Adrenal gland (tissue), 12 donors: ENCODE results near the gene GMEB2. TPM values are rescaled to one million over a fixed set of nuclear protein-coding genes. Genes with fewer than 3 reads are reported as not detected.

Source experiments
- DNase-seq, 7 donors: peaks; one replicate each; pipeline ENCODE4 v3.0.0-alpha.2; 2019 to 2020
- H3K27ac ChIP-seq, 5 donors: fragments of 200-600 bp; sonication (generic) in 4 of 5; 1 replicate in 3 of 5; 2 replicates in 2 of 5; pipeline versions ENCODE4 v1.5.1 to v1.8.0; 2016 to 2020; ENCODE audit warnings: mild to moderate bottlenecking in 1 of 5
- H3K27me3 ChIP-seq: fragments of 200-600 bp; 2 replicates; pipeline ENCODE4 v1.8.0; 2021
- H3K36me3 ChIP-seq, 2 donors: fragments of 200-600 bp; replicated peaks in 1 of 2; 1 replicate in 1 of 2; 2 replicates in 1 of 2; pipeline versions ENCODE4 v1.5.1 to v1.8.0; 2018 to 2022
- H3K4me1 ChIP-seq, 2 donors: fragments of 200-600 bp; replicated peaks in 1 of 2; 1 replicate in 1 of 2; 2 replicates in 1 of 2; pipeline versions ENCODE4 v1.5.1 to v1.8.0; 2018 to 2021
- H3K4me3 ChIP-seq, 4 donors: fragments of 200-600 bp; sonication (generic) in 3 of 4; one replicate each; pipeline ENCODE4 v1.5.1; 2016 to 2018
- H3K9me3 ChIP-seq, 3 donors: fragments of 200-600 bp; sonication (generic) in 1 of 3; replicated peaks in 1 of 3; 1 replicate in 2 of 3; 2 replicates in 1 of 3; pipeline versions ENCODE4 v1.5.1 to v1.8.0; 2016 to 2021
- POLR2A ChIP-seq, 2 donors: fragments of 450-650 bp; IDR thresholded peaks; one replicate each; pipeline ENCODE4 v1.6.1; 2017; ENCODE audit warnings: antibody characterized with exemption in 2 of 2, mild to moderate bottlenecking in 2 of 2, moderate library complexity in 1 of 2
- WGBS, 4 donors: extraction: QIAGEN DNeasy Blood & Tissue Kit in 2 of 4; methylation state at CpG; one replicate each; pipeline versions ENCODE4 v1.1.5 to v1.1.7; 2013 to 2017; 5-methylcytosine and 5-hydroxymethylcytosine counted together
- intact Hi-C, 2 donors: fragments of 100-400 bp; cut with DNase I; formaldehyde crosslinking; loops; one replicate each; pipeline versions ENCODE4 v1.14.1 to v1.15.0; 2022 to 2023
- polyA plus RNA-seq, 3 donors: library from polyadenylated mRNA; stranded (reverse); fragments of 200-250 nt in 2 of 3; fragments of 350-450 nt in 1 of 3; fragmentation: Illumina TruSeq in 1 of 3; extraction: RNeasy Lipid Tissue Mini Kit (QIAGEN cat#74804) in 1 of 3; gene quantifications; one replicate each; pipeline ENCODE4 v1.2.3, GENCODE V29; 2013 to 2014
- total RNA-seq, 9 donors: library from RNA; depleted of rRNA in 4 of 9; stranded (reverse); fragments of >200 nt in 4 of 9; fragments of 120-200 nt in 1 of 9; fragmentation: NEBNext Ultra II Directional in 1 of 9; extraction: Animal tissue kit (Norgen Biotek cat#: 25700) in 1 of 9; gene quantifications; one replicate each; pipeline versions ENCODE4 v1.1.0 to v1.2.4, GENCODE V29; 2013 to 2023
- TF ChIP-seq, protein P1 (sequence below), 6 experiments: fragments of 450-650 bp in 4 of 6; fragments of 200-600 bp in 2 of 6; sonication (generic) in 1 of 6; IDR thresholded peaks; 1 replicate in 5 of 6; 2 replicates in 1 of 6; pipeline versions ENCODE4 v1.5.1 to v1.8.0; 2016 to 2021; ENCODE audit warnings: antibody characterized with exemption in 6 of 6, mild to moderate bottlenecking in 2 of 6, moderate library complexity in 1 of 6
- donor health status: healthy with polysubstance abuse.
- donor health status: Bipolar disorder and iron deficiency.
- donor health status: DM: yes; HTN: yes; CAD: no.
- donor health status: DM: no; HTN: no; CAD: no.
- donor health status: DM: no; HTN: no; CAD: no.
- donor health status: DM: yes; HTN: yes; CAD: no.

Gene GMEB2
- total and polyA plus RNA-seq, 12 donors: 4.2 to 18.2 (median 12.5) TPM

DNA sequence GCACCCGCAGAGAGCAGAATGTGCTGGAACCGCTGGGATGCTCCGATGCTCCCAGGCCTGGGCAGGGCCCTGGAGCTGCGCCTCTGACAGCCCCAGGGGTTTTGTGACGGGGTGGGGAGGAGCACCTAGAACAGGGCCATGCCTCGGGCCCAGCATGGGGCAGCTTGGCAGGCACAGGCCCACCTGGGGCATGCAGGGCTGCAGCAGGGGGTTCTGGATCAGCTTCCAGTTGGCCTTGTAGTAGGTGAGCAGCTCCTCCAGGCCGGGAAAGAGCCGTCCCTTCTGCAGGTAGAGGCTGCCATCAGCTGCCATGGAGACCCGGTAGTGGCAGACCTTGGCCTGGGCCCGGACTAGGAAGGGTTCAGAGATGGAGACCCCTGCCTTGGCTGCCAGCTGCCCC is 83.8 kb downstream of the GMEB2 start:
- no peak for DNase-seq
- Histone ChIP-seq H3K27me3 (peaks cover 10% of the 10 kb centered on the region), H3K27ac (no peak overlapping the region), H3K4me1 (no peaks in the 10 kb centered on the region), H3K9me3 (no peaks in the 10 kb centered on the region), H3K4me3 (no peak overlapping the region), H3K36me3 (no peaks in the 10 kb centered on the region)
- TF ChIP-seq POLR2A (IDR thresholded peaks at IDR 0.05): no peak
- TF ChIP-seq, protein P1, sequence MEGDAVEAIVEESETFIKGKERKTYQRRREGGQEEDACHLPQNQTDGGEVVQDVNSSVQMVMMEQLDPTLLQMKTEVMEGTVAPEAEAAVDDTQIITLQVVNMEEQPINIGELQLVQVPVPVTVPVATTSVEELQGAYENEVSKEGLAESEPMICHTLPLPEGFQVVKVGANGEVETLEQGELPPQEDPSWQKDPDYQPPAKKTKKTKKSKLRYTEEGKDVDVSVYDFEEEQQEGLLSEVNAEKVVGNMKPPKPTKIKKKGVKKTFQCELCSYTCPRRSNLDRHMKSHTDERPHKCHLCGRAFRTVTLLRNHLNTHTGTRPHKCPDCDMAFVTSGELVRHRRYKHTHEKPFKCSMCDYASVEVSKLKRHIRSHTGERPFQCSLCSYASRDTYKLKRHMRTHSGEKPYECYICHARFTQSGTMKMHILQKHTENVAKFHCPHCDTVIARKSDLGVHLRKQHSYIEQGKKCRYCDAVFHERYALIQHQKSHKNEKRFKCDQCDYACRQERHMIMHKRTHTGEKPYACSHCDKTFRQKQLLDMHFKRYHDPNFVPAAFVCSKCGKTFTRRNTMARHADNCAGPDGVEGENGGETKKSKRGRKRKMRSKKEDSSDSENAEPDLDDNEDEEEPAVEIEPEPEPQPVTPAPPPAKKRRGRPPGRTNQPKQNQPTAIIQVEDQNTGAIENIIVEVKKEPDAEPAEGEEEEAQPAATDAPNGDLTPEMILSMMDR (IDR thresholded peaks at IDR 0.05): no peak
- intact Hi-C loops: no loop called here
- 89 to 96% (median 93%) methylated on average over 8 to 10 of the region's 10 CpGs; no CpG with 5 or more reads in 1 of the 4 donors for WGBS, 4 donors

DNA sequence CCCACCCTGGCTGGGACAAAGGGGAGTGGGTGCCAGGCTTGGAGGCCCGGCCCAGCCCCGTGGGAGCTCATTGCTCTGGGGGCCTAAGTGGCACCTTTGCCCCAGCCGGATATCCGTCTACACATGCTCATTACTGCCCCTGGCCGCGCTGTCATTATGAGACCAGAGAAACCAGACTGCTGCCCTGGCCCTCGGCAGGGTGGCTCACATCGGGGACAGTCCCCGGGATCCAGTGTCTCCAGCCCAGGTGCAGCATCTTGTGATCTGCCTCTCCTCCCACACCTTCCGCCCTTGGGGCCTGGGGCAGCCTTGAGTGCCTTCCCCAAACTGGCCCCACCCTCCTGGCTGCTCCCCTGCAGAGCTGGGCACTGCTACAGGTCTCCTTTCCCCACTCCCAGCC is 84.2 kb downstream of the GMEB2 start:
- Histone ChIP-seq H3K36me3 (no peaks in the 10 kb centered on the region), H3K27ac (no peak overlapping the region), H3K27me3 (peaks cover 9% of the 10 kb centered on the region), H3K4me3 (no peak overlapping the region), H3K4me1 (peaks cover 0 to 2% of the 10 kb centered on the region in 2 donors), H3K9me3 (no peaks in the 10 kb centered on the region)
- intact Hi-C loops: no loop called here
- no peak for DNase-seq
- 80 to 97% (median 88%) methylated on average over 1 to 10 of the region's 10 CpGs for WGBS, 4 donors
- TF ChIP-seq POLR2A (IDR thresholded peaks at IDR 0.05): no peak
- TF ChIP-seq, protein P1 (IDR thresholded peaks at IDR 0.05): no peak

DNA sequence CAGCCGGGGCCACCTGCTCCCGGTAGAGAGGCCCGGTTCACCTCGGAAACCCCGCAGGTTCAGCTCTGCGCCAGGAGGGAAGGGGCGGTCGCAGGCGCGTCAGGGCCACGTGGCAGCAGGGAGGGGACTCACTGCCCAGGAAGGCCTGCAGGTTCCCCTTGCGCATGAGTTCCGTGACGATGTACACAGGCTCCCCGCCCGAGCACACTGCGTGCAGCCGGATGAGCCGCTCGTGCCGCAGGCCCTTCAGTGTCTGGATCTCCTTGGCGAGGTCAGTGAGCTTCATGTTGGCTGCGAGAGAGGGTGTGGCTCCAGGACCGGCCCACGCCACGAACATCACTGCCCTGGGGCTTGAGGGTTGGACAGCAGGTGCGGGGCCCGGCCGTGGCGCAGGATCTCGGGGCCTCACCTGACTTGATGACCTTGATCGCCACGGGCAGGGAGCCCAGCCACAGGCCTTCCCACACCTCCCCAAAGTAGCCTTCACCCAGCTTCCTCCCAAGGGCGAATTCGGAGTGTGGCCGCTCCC is 84.8 kb downstream of the GMEB2 start:
- Histone ChIP-seq H3K27me3 (peaks cover 3% of the 10 kb centered on the region), H3K9me3 (no peaks in the 10 kb centered on the region), H3K4me1 (peaks cover 0 to 7% of the 10 kb centered on the region in 2 donors), H3K4me3 (no peak overlapping the region), H3K36me3 (no peaks in the 10 kb centered on the region), H3K27ac (no peak overlapping the region)
- intact Hi-C loops: no loop called here
- no peak for TF ChIP-seq POLR2A (IDR thresholded peaks at IDR 0.05)
- TF ChIP-seq, protein P1 (IDR thresholded peaks at IDR 0.05): no peak
- WGBS, 4 donors: 65 to 77% (median 71%) methylated on average over 7 to 36 of the region's 36 CpGs; no CpG with 5 or more reads in 1 of the 4 donors
- peak in 2 of 7 donors; percentile 17 to 39 for DNase-seq

DNA sequence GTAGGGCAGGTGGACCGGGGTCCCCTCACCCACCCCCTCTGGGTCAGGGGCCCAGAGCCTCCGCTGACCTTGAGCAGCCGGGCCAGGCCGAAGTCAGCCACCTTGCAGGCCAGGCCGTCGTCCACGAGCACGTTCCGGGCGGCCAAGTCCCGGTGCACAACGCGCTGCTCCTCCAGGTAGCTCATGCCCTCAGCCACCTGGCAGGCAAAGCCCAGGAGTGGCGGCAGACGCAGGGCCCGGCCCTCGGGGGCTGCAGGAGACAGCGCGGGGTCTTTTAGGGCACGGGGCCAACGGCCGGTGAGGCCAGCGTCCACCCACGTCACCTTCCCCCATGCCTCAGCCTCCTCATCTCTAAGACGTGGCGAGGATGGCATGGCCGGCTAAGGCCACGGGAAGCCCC is 85.5 kb downstream of the GMEB2 start:
- H3K27me3 ChIP-seq: no peaks in the 10 kb centered on the region
- no peak for TF ChIP-seq POLR2A (IDR thresholded peaks at IDR 0.05)
- TF ChIP-seq, protein P1 (IDR thresholded peaks at IDR 0.05): no peak
- no peaks in the 10 kb centered on the region for H3K36me3 ChIP-seq
- no peak overlapping the region for H3K4me3 ChIP-seq
- H3K4me1 ChIP-seq: peaks cover 0 to 7% of the 10 kb centered on the region in 2 donors
- 87 to 90% (median 90%) methylated on average over 12 to 28 of the region's 28 CpGs; no CpG with 5 or more reads in 1 of the 4 donors for WGBS, 4 donors
- intact Hi-C loops: no loop called here
- H3K27ac ChIP-seq: no peak overlapping the region
- DNase-seq: no peak
- no peaks in the 10 kb centered on the region for H3K9me3 ChIP-seq
